CD4-positive, alpha-beta memory T cell (primary cell): Measurements from ENCODE around the gene REV1. TPM values are rescaled to one million over a fixed set of nuclear protein-coding genes. Genes with fewer than 3 reads are reported as not detected.
A peak's percentile ranks its signal among the peaks of the same experiment; 100 is the strongest.

Experiments used
- CTCF ChIA-PET: fragments of 350-600 bp; sonication (Branson Sonifier 250); formaldehyde crosslinking; loops from one replicate; lab custom pipeline; 2021; ENCODE audit warnings: inconsistent platforms; ENCODE audit not compliant: partially characterized antibody; lab: Charles Lee
- POLR2A ChIA-PET: fragments of 350-600 bp; sonication (Branson Sonifier 250); formaldehyde crosslinking; loops from one replicate; lab custom pipeline; 2021; ENCODE audit not compliant: partially characterized antibody; lab: Charles Lee
- DNase-seq, 5 donors: peaks; one replicate each; pipeline versions ENCODE4 v3.0.0 to v3.0.0-alpha.2; 2020 to 2022; ENCODE audit warnings: mixed read lengths in 1 of 5
- H3K27ac ChIP-seq: one replicate; pipeline ENCODE4 v1.7.0; 2013; ENCODE audit warnings: low read depth, low read length
- H3K27me3 ChIP-seq: 2 replicates; pipeline ENCODE4 v1.7.0; 2013; ENCODE audit warnings: mild to moderate bottlenecking, low read length, moderate library complexity; ENCODE audit not compliant: insufficient read depth
- H3K36me3 ChIP-seq: 2 replicates; pipeline ENCODE4 v1.7.0; 2013; ENCODE audit warnings: mild to moderate bottlenecking, low read length, moderate library complexity; ENCODE audit not compliant: insufficient read depth
- H3K4me1 ChIP-seq: 2 replicates; pipeline ENCODE4 v1.7.0; 2013; ENCODE audit warnings: mild to moderate bottlenecking, low read length, moderate library complexity; ENCODE audit not compliant: insufficient read depth
- H3K4me3 ChIP-seq, 2 donors: one replicate each; pipeline ENCODE4 v1.7.0; 2013; ENCODE audit warnings: low read length in 2 of 2, mild to moderate bottlenecking in 1 of 2
- H3K9me3 ChIP-seq, 2 donors: one replicate each; pipeline ENCODE4 v1.7.0; 2013; ENCODE audit warnings: low read length in 2 of 2, control low read depth in 1 of 2; ENCODE audit not compliant: control insufficient read depth in 1 of 2
- H3K27ac Mint-ChIP-seq, 7 donors: one replicate each; pipeline ENCODE4 v1.8.0; 2020 to 2021; ENCODE audit warnings: mixed read lengths in 7 of 7, mild to moderate bottlenecking in 6 of 7, inconsistent platforms in 3 of 7, moderate library complexity in 3 of 7
- H3K27me3 Mint-ChIP-seq, 2 donors: one replicate each; pipeline ENCODE4 v1.8.0; 2020 to 2021; ENCODE audit warnings: mixed read lengths in 2 of 2
- H3K36me3 Mint-ChIP-seq, 2 donors: one replicate each; pipeline ENCODE4 v1.8.0; 2020 to 2021; ENCODE audit warnings: mixed read lengths in 2 of 2, inconsistent platforms in 1 of 2, mild to moderate bottlenecking in 1 of 2
- H3K4me1 Mint-ChIP-seq, 4 donors: one replicate each; pipeline ENCODE4 v1.8.0; 2020 to 2021; ENCODE audit warnings: mixed read lengths in 4 of 4, mild to moderate bottlenecking in 1 of 4
- H3K4me3 Mint-ChIP-seq, 8 donors: one replicate each; pipeline ENCODE4 v1.8.0; 2020 to 2021; ENCODE audit warnings: mixed read lengths in 8 of 8, mild to moderate bottlenecking in 7 of 8, moderate library complexity in 6 of 8, inconsistent platforms in 3 of 8
- H3K9me3 Mint-ChIP-seq, 8 donors: one replicate each; pipeline ENCODE4 v1.8.0; 2020 to 2021; ENCODE audit warnings: mixed read lengths in 8 of 8, mild to moderate bottlenecking in 5 of 8, inconsistent platforms in 3 of 8, moderate library complexity in 1 of 8
- intact Hi-C: fragments of 100-400 bp; cut with micrococcal nuclease; formaldehyde crosslinking; loops from one replicate; pipeline ENCODE4 v1.15.1; 2023
- polyA plus RNA-seq, 2 donors: library from polyadenylated mRNA; unstranded; fragments of 300-500 nt; fragmentation: Illumina TruSeq; gene quantifications; one replicate each; pipeline ENCODE4 v1.2.3, GENCODE V29; 2021
- total RNA-seq, 2 experiments: library from RNA; stranded (reverse); gene quantifications; one replicate each; pipeline ENCODE4 v1.2.3, GENCODE V29; 2021

REV1 gene
- total and polyA plus RNA-seq, 4 experiments from 2014 or later, result 17.0 to 62.0 (median 41.2) TPM

DNA sequence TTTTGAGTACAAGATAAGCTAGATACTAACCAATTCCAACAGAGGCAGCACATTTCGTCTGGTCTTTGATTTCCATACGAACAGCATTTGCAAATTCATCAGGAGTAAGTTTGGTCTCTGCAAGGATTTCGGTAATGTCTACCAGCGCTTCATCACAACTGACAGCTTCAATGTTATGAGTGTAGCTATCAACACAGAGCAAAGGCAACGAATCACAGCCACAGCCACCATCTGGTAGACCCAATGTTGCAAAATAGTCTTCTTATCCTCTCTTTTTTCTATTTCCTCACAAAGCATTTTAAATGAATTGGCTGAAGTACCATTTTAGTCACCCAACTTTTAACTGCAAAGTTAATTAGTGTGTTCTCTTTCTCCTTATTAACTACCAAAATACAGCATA lies 68.3 kb downstream of the REV1 start:
- intact Hi-C loops, result no loop called here
- Histone ChIP-seq H3K4me1 (no peaks in the 10 kb centered on the region), H3K27ac (no peak overlapping the region), H3K4me3 (no peak overlapping the region), H3K27me3 (no peaks in the 10 kb centered on the region), H3K36me3 (peaks cover 49% of the 10 kb centered on the region), H3K9me3 (no peaks in the 10 kb centered on the region)
- peak overlapping the region in 1 of 7 donors; percentile 3 for H3K27ac Mint-ChIP-seq
- CTCF ChIA-PET, result interaction anchor here (1.0 kb wide), 1 partner anchor 13 kb away, joined by 3 read pairs; no protein-coding TSS in a partner anchor
- H3K27me3 Mint-ChIP-seq, result no peaks in the 10 kb centered on the region
- H3K9me3 Mint-ChIP-seq, result no peaks in the 10 kb centered on the region
- peaks cover 0 to 1% (median 0%) of the 10 kb centered on the region in 4 donors for H3K4me1 Mint-ChIP-seq
- POLR2A ChIA-PET, result interaction anchor here (1.2 kb wide), 1 partner anchor 21 kb away, joined by 3 read pairs; no protein-coding TSS in a partner anchor
- peaks cover 46 to 76% of the 10 kb centered on the region in 2 donors for H3K36me3 Mint-ChIP-seq
- no peak for DNase-seq
- no peak overlapping the region for H3K4me3 Mint-ChIP-seq

- Histone ChIP-seq H3K9me3 (no peaks in the 10 kb centered on the region), H3K4me3 (no peak overlapping the region), H3K27me3 (no peaks in the 10 kb centered on the region), H3K27ac (no peak overlapping the region), H3K4me1 (no peaks in the 10 kb centered on the region), H3K36me3 (peaks cover 54% of the 10 kb centered on the region)
- Mint-ChIP-seq H3K4me1 (peaks cover 0 to 1% (median 0%) of the 10 kb centered on the region in 4 donors), H3K27ac (peak overlapping the region in 1 of 7 donors; percentile 58), H3K27me3 (no peaks in the 10 kb centered on the region), H3K36me3 (peaks cover 51 to 81% of the 10 kb centered on the region in 2 donors), H3K9me3 (no peaks in the 10 kb centered on the region), H3K4me3 (no peak overlapping the region)
- DNase-seq, result no peak
- CTCF ChIA-PET, result interaction anchor here (1.0 kb wide), 1 partner anchor 14 kb away, joined by 3 read pairs; no protein-coding TSS in a partner anchor
- POLR2A ChIA-PET, result interaction anchor here (1.2 kb wide), 1 partner anchor 21 kb away, joined by 3 read pairs; no protein-coding TSS in a partner anchor
- intact Hi-C loops, result no loop called here
These were observed 69.0 kb downstream of the REV1 start for GRCh38 chr2:99420751-99421299.

- H3K27me3 ChIP-seq, result no peaks in the 10 kb centered on the region
- Mint-ChIP-seq H3K4me3 (no peak overlapping the region), H3K36me3 (peaks cover 56 to 83% of the 10 kb centered on the region in 2 donors), H3K27me3 (no peaks in the 10 kb centered on the region), H3K27ac (peak overlapping the region in 3 of 7 donors; percentile 8 to 36 (median 13)), H3K4me1 (peaks cover 0 to 1% (median 0%) of the 10 kb centered on the region in 4 donors), H3K9me3 (no peaks in the 10 kb centered on the region)
- peaks cover 62% of the 10 kb centered on the region for H3K36me3 ChIP-seq
- CTCF ChIA-PET, result no interaction called here
- intact Hi-C loops, result no loop called here
- H3K9me3 ChIP-seq, result no peaks in the 10 kb centered on the region
- no peak overlapping the region for H3K27ac ChIP-seq
- DNase-seq, result no peak
- POLR2A ChIA-PET, result no interaction called here
- H3K4me3 ChIP-seq, result no peak overlapping the region
- H3K4me1 ChIP-seq, result no peaks in the 10 kb centered on the region
These were observed 69.8 kb downstream of the REV1 start for GRCh38 chr2:99420031-99420430.

- H3K9me3 Mint-ChIP-seq, result no peaks in the 10 kb centered on the region
These were observed 72.4 kb downstream of the REV1 start for GRCh38 chr2:99417396-99417795.

DNA sequence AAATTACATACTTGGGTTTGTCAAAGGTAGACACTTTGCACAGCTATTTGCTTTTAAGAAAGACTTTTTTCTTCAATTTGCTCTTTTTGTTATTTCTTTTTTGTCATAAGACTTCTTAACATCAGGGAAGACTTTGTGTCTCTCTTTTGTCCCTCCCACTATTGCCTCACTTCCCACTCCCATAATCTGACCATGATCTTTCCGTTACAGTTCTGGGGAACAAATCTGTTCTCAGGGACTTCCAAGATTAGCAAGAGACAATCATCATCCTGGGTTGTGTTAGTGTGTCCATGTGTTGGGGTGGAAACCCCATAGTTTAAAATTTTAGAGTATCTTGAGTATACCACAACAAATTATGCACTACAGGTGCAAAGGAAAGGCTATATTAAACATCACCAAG lies 75.3 kb downstream of the REV1 start:
- Mint-ChIP-seq H3K27ac (peak overlapping the region in 3 of 7 donors; percentile 11 to 54 (median 28)), H3K4me1 (no peaks in the 10 kb centered on the region), H3K36me3 (peaks cover 33 to 69% of the 10 kb centered on the region in 2 donors), H3K27me3 (no peaks in the 10 kb centered on the region), H3K9me3 (no peaks in the 10 kb centered on the region), H3K4me3 (no peak overlapping the region)
- no peaks in the 10 kb centered on the region for H3K27me3 ChIP-seq
- CTCF ChIA-PET, result no interaction called here
- H3K36me3 ChIP-seq, result peaks cover 55% of the 10 kb centered on the region
- H3K4me1 ChIP-seq, result no peaks in the 10 kb centered on the region
- intact Hi-C loops, result no loop called here
- no peak for DNase-seq
- no peak overlapping the region for H3K4me3 ChIP-seq
- H3K27ac ChIP-seq, result no peak overlapping the region
- no peaks in the 10 kb centered on the region for H3K9me3 ChIP-seq
- POLR2A ChIA-PET, result no interaction called here

More at GRCh38 chr2:99417396-99417795, 72.4 kb downstream of the REV1 start:
- Histone ChIP-seq H3K4me3 (no peak overlapping the region), H3K27me3 (no peaks in the 10 kb centered on the region), H3K4me1 (no peaks in the 10 kb centered on the region), H3K36me3 (peaks cover 61% of the 10 kb centered on the region), H3K27ac (no peak overlapping the region), H3K9me3 (no peaks in the 10 kb centered on the region)
- DNase-seq, result no peak
- H3K27ac Mint-ChIP-seq, result peak overlapping the region in 1 of 7 donors; percentile 61
- peaks cover 47 to 86% of the 10 kb centered on the region in 2 donors for H3K36me3 Mint-ChIP-seq
- intact Hi-C loops, result no loop called here
- CTCF ChIA-PET, result no interaction called here
- POLR2A ChIA-PET, result no interaction called here
- no peak overlapping the region for H3K4me3 Mint-ChIP-seq
- no peaks in the 10 kb centered on the region for H3K27me3 Mint-ChIP-seq
- peaks cover 0 to 1% (median 0%) of the 10 kb centered on the region in 4 donors for H3K4me1 Mint-ChIP-seq

GRCh38 chr2:99410276-99410675 lies 79.5 kb downstream of the REV1 start:
- Histone ChIP-seq H3K4me1 (no peaks in the 10 kb centered on the region), H3K9me3 (no peaks in the 10 kb centered on the region), H3K27ac (no peak overlapping the region), H3K4me3 (no peak overlapping the region), H3K27me3 (no peaks in the 10 kb centered on the region), H3K36me3 (peaks cover 30% of the 10 kb centered on the region)
- no peak for DNase-seq
- peaks cover 11 to 58% of the 10 kb centered on the region in 2 donors for H3K36me3 Mint-ChIP-seq
- ChIA-PET CTCF (no interaction called here), POLR2A (no interaction called here)
- no peaks in the 10 kb centered on the region for H3K27me3 Mint-ChIP-seq
- no peaks in the 10 kb centered on the region for H3K4me1 Mint-ChIP-seq
- intact Hi-C loops, result no loop called here
- H3K9me3 Mint-ChIP-seq, result no peaks in the 10 kb centered on the region
- H3K27ac Mint-ChIP-seq, result peak overlapping the region in 2 of 7 donors; percentile 15 to 52
- H3K4me3 Mint-ChIP-seq, result no peak overlapping the region

DNA sequence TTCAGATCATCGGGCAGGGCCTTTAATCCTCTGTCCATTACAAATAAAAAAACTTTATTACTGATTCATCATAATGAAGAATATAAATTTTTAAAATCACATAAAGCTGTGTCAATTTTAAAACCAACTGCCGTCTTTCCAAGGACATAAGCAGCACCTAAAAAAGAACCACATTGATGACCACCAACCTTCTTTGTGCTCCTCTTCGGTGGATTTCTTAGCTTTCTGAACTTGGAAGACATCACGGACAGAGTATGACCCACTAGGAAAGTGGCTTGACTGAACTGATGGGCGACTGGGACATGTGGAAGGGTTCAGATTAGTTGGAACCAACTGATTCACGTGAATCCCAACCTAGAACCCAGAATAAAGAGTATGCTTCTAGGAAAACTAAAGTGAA lies 83.7 kb downstream of the REV1 start:
- peaks cover 41% of the 10 kb centered on the region for H3K36me3 ChIP-seq
- H3K27ac ChIP-seq, result no peak overlapping the region
- intact Hi-C loops, result no loop called here
- peaks cover 0 to 6% (median 4%) of the 10 kb centered on the region in 4 donors for H3K4me1 Mint-ChIP-seq
- no peaks in the 10 kb centered on the region for H3K9me3 ChIP-seq
- peaks cover 30 to 66% of the 10 kb centered on the region in 2 donors for H3K36me3 Mint-ChIP-seq
- H3K9me3 Mint-ChIP-seq, result no peaks in the 10 kb centered on the region
- ChIA-PET CTCF (no interaction called here), POLR2A (no interaction called here)
- no peaks in the 10 kb centered on the region for H3K4me1 ChIP-seq
- H3K27me3 ChIP-seq, result no peaks in the 10 kb centered on the region
- H3K27me3 Mint-ChIP-seq, result no peaks in the 10 kb centered on the region
- no peak overlapping the region for H3K4me3 ChIP-seq
- no peak overlapping the region for H3K27ac Mint-ChIP-seq
- no peak for DNase-seq
- H3K4me3 Mint-ChIP-seq, result no peak overlapping the region
